Stromal cell of bone marrow (primary cell): ENCODE measurements around the gene SLBP.

ENCODE experiments used
- DNase-seq: peaks from one replicate; pipeline ENCODE4 v3.0.0-alpha.2; 2012; ENCODE audit warnings: low read depth

Gene SLBP

DNA sequence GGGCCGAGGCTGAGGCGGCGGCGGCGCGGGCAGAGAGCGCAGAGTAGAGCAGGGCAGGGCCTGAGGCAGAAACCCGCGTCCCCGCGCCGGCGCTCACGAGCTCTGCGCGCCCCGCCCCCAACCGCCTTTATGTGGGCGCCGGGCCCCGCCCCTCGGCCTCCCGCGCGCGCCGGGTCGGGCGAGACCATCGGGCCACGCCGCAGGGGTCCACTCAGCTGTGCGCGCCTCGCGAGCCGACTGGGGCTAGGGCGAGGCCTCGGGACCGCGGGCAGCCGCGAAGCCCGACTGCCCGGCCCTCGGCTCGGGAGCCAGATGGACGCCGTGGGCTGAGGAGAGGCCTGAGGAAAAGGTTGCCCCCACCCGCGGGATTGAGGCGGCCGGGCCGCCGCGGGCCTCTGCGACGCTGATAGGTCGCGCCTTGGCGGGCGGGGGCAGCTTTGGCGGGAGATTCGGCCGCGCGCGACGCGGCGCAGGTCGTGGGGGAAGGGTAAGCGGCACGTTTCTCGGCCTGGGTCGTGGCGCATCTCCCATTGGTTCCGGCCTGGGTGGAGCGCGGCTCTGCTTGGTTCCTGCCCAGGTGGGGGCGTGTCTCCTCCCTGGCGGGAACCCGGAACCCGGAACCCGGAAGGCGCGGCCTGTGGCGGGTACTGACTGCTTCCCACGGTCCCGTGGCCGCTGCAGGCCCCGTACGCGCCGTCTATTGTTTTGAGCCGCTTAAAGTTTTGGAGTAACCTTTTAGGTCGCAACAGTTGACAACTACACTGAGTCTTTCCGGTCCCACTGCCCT, at the start of gene SLBP:
Gene SLBP, minus strand, starts transcription at position 104 of the 787 bp plus-strand sequence. CDS start 131 bp downstream, outside the sequence.
- DNase-seq = peak; percentile 78

DNA sequence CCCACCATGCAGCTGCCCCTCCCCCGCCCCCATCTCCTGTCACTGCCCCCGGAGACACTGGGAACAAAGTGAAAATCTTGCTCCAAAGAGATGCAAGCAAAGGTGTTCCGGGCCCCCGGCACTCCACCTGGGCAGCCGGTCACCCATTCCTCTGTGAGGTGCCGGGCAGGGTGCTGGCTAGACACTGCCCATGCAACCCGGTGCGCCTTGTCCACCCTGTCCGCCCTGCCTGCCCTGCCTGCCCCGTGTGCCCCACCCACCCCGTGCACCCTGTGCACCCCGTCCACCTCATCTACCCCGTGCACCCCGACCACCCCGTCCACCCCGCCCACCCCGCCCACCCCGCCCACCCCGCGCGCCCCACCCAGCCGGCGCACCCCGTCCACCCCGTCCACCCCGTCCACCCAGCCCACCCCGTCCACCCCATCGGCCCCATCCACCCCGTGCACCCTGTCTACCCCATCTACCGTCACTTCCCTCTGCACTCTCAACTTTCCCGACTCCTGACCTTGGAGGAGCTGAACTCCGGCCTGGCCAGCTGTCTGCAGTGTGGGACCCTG, 49.1 kb upstream of the SLBP start:
- no peak for DNase-seq

DNA sequence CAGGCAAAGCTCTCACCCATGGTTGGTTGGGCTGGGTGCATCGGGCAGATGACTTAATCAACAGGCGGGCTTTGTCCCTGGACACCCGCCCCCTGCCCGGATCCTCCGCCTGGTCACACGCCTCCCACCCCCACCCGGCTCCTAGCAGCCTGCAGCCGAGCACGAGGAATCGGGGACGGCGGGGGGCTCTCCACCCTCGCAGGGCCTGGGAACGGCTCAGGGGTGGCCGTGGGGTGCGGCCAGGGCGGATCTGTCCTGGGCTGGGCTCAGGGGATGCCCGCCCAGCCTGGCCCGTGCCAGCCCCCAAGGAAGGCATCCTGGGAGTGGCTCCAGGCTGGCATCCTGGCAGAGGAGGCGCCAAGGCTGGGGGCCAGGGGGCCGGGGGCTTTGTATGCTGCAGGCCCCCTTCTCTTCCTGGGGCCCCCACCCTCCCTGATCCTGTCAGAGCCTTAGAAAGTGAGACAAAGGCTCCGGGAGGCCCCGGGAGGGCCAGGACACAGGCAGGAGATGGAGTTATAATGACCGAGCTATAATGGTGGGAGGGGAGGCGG, 48.5 kb upstream of the SLBP start:
- no peak for DNase-seq

DNA sequence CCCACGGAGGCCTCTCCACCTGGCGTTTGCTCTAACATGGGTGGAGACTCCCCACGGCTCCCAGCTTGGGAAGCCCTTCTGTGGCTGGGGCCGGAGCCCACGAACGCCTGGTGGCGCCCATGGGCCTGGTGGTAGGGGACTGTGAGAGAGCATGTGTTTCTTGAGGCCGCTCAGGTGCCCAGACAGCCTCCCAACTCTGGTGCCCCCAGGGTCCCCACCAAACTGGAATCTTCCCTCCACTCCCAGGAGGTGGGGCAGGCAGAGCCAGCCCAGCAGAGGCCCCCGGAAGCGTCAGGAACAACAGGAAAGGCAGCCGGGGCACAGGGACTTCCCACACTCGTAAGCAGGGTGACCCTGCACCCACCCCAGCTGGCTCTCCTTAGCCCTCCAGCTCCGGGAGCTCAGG, 47.7 kb upstream of the SLBP start:
- no peak for DNase-seq

DNA sequence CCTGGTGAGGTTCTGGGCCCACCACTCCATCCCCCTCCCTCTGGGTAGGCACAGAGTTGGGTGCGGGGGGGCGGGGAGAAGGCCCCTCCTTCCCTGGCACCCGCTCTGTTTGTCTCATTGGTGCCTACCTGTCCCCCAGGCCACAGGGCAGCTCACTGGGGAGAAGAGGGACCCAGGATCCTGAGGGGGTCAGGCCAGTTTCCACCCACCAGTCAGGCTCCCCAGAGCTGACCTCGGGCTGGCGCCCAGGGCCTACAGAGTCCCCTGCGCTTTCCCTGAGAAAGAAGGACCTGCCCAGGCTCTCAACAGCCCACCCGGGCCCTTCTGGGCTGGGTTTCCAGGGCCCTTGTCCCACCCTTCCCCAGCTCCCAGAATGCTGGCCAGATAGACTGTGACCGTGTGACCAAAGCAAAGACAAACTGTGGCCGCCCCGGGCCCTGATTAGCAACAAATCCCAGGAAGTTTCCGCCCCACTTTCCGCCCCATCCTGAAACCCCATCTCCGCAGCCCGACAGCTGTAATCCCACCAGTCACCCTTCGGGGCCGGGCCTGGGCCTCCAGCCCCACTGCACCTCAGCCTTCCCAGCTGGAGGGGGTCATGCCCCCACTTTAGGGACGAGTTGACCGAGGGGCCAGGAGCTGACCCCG, 47.2 kb upstream of the SLBP start:
- no peak for DNase-seq

DNA sequence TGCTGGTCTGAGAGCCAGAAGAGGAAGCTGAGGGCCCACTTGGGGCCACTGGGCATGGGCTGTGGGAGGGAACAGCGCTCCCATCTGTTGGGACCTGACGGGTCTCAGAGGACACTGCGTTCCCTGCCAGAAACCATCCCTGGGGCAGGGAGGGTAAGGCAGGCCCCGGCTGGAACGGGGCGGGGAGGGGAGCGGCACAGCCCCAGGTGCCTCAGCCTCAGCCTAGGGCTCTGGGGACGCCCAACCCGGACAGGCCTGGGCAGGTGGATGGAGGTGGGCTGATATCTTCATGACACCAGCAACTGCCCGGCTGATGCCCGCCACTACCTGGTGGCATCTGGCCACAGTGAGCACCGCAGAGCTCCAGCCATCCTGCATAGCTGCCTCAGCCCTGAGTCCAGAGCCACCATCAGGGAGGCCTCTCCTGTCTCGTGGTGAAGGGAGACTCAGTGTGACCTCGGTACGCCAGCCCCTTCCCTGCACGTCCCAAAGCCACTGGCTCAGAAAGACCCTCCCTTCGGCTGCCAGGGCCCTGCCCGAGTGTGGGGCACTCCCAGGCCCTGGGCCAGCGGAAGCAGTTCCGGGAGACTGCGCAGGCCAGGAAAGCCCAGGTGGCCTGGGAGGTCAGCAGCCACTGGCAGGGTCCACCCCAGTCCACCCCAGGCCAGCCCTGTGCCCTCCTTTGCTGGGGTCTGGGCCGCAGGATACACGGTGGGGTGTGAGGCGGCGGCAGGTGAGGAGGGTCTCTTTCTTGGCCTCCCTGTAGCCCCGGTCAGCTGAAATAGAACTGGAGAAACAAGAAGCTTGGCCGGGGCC, 46.4 kb upstream of the SLBP start:
- no peak for DNase-seq

DNA sequence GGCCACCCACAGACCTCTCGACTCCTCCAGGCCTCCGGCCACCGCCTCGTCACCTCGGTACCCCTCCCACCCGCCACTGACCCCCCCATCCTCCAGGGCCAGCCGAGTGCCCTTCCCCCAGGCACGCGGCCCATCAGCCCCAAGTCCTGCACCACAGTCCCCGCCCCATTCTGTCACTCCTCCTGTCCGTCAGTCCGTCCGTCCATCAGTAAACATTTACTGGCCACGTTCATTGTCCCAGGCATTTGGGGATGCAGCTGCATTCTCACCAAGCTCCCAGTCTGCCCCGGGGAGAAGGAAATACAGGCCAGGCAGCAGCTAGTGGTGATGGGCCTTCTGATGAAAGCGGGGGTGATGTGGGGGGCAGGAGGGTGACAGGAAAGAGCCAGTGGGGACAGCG, 45.7 kb upstream of the SLBP start:
- DNase-seq = no peak

DNA sequence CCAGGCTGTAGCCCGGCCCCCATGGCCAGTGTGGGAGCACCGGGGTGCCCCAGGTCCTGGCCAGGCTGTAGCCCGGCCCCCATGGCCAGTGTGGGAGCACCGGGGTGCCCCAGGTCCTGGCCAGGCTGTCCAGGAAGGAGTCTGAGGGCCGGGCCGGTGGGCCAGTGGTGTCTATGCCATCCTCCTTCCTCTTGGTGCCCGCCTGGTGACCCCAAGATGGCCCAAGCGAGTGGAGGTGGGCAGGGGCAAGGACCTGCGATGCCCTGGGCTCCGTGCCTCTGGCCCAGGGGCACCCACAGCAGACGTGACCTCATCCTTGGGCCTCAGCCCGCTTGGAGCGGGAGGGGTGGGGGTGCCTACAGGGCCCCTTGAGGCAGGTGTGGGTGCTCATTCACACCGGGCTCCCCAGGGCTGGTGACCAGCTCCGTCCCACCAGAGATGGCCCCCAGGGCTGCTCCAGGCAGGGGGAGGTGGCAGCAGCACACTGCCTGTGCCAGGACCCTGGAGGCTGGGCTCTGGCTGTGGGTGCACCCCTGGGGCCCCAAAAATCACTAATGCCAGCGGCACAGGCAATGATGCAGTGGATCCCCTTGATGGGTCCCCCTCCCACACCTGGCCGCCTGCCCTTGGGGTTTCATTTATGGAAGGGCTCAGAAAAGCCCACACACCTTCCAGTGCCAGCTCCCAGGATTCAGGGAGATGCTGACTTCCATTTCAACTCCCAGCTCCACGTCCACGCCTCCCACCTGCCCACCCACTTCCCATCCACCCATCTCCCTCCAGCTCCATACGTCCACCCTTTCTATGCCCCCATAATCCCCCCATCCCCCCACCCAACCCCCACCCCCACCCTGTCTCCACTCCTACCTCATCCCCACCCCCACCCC, 45.0 kb upstream of the SLBP start:
- DNase-seq = no peak

DNA sequence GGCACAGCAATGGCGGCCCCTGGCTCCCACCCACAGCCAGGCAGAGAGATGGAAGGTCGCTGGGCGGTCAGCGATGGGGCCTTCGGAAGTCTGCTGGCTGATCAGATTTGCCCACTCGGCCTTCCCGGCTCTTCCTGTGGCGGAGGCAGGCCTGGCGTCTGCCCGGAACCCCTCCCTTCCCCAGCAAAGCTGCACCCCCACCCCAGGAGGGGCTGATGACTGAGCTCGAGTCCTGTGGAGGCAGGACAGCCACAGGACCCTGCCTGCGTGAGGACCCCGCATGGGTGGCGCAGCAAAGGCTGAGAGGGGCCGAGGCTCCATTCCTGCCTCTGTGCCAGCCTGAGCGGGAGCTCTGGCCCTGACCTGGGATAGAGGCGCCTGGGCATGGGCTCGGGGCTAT, 44.0 kb upstream of the SLBP start:
- no peak for DNase-seq

DNA sequence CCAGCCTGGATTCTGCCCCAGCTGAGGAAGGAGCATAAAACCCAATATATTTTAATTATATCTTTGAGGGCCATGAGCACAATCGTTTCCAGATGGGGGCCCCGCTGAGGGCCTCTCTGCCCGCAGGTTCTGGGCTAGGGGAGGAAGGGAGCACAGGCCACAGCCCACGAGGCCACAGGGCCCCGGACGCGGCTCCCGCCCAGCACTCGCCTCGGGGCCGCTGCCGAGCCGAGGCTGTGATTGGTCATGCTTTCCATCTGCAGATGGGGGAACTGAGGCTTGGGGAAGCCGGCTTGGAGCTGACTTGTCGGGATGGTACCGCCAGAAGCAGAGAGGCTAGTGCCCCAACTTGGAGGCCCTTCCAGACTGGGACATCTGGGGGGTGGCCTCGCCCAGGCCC, 43.2 kb upstream of the SLBP start:
- DNase-seq = no peak

DNA sequence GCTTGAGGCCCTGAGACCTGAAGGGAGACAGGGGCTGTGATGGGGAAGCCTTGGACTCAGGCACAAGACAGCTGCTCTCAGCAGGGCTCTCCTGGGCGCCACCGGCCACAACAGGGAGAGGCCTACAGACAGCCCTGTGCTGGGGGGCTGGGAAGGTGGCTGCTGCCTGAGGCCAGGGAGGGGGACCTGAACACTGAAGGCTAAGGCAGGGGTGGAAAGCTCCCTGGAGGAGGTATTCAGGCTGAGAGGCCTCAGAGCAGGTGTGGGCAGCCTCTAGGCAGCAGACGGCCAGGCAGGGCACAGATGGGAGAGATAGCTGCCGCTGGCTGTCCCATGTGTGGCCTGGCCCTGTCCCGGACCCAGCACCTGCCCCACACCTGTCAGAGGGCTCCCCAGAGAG, 42.2 kb upstream of the SLBP start:
- no peak for DNase-seq

DNA sequence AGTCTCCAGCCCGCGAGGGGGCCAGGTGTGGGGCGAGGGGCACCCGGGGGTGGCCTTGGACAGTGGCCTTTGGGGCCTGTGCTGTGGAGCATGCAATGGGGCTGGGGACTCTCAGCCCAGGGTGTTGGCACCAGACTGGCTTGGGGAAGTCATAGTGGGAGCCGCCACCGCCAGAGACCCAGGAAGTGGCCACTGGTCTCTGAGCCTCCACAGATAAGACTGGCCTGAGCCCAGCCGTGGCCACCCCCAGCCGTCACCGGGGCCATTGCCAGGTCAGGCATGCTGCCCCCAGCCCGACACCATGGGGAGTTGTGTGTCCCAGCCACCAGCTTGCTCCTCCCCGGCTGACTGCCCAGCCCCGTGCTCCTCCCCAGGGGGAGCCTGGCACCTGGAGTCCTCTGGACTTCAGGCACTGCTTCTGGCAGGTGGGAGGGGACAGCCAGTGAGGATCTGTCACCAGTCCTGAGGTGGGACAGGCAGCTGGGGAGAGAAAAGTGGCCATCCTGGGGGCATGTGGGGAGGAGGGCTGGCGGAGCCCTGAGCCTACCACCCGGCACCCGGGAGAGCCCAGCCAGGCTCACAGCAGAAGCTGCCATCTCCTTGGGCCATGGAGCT, 41.7 kb upstream of the SLBP start:
- DNase-seq = no peak

DNA sequence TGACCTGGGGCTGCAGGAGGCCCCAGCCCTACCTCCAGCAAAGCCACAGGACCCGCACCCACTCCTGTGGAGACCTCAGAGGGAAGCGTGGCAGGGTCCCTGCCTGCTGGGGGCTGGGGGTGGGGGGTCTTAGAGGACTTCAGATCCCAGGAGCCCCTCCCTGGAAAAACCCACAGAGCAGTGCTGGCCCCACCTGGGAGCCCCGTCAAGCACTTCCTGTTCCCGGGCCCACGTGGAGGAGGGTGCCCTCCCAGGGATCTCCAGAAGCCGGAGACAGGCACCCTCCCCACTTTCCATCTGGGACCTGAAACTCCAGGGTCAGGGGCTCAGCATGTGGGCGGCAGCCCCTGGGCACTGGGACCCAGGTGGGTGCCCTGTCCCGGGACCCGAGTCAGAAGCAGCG, 41.2 kb upstream of the SLBP start:
- DNase-seq = no peak

DNA sequence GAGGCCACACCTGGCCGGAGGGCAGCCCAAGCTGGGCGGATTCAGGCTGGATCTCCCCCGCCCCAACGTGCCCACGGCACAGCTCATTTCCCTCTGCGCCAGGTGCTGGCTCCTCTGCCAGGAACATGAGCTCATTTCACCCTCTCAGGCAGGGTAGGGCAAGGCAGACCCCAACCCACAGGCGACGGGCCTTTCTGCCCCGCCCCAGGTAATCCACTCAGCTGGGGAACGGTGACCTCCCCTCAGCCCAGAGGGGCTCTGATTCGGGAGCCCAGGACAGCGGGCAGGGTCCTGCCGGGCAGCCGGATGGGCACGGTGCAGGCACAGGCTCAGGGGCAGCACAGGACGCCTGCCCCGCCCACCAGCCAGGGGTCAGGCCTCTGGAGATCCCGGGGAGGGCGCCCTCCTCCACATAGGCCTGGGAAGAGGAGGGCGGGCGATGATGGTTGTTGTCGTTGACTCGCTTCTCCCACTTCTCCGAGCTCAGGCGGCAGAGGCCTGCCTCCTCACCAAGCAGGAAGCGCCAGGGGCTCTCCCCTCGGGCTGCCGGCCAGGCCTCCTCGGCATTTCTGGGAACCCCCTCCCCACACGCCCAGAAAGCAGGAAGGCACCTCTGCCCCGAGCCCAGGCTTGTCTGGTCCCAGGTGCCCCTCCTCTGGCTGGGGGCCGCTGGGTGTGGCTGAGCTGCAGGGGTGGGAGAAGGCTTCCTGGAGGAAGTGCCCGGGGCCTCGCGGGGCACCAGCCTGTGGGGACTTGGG, 40.3 kb upstream of the SLBP start:
- DNase-seq = peak; percentile 3

DNA sequence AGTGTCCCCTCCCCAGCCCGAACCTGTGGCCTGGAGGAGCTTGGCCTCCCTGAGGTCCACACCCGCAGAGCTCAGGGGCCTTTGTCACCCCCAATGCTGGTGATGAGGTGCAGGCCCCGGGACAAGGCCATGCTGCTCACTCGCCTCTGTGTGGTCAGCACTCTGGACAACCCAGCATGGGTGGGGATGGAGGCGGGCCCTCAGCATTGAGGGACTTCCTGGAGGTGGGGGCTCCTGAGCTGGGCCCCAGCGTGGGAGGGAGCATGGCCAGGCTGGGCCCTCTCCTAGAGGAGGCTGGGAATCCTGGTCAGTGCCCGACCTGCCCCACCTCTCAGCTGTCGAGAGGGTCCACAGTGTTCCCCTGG, 39.8 kb upstream of the SLBP start:
- no peak for DNase-seq

DNA sequence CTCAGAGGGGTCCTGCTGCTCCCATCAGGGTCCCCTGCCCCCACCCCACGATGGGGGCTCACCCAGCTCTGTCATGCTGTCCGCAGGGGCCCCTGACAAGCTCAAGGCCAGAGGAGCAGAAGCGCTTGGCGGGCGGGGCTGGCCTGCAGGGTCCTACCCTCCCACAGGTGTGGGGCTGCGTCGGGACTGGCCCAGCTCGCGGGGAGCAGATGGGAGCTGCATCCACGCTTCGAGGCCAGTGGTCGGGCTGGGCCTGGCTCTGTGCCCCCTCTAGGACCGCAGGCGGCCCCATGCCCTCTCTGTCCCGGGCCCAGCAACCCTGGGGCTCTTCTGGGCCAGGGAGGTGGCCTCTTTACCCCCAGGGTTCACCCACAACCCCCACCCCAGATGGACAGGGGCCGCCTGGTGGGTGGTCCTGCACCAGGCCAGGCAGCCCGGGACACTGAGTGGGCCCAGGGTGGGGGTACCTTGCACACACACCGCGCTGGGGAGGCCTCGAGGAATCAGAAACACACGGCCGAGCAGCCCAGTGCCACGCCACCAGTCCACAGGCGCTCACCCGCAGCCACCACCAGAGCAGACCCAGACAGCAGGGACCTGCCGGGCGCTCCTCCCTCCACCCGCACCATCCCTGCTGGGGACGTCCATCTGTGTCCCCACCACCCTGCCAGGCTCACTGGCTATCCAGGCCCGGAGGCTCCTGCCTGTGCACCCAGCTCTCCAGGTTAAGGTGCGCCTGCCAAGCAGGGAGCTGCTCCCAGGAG, 39.2 kb upstream of the SLBP start:
- DNase-seq = no peak

DNA sequence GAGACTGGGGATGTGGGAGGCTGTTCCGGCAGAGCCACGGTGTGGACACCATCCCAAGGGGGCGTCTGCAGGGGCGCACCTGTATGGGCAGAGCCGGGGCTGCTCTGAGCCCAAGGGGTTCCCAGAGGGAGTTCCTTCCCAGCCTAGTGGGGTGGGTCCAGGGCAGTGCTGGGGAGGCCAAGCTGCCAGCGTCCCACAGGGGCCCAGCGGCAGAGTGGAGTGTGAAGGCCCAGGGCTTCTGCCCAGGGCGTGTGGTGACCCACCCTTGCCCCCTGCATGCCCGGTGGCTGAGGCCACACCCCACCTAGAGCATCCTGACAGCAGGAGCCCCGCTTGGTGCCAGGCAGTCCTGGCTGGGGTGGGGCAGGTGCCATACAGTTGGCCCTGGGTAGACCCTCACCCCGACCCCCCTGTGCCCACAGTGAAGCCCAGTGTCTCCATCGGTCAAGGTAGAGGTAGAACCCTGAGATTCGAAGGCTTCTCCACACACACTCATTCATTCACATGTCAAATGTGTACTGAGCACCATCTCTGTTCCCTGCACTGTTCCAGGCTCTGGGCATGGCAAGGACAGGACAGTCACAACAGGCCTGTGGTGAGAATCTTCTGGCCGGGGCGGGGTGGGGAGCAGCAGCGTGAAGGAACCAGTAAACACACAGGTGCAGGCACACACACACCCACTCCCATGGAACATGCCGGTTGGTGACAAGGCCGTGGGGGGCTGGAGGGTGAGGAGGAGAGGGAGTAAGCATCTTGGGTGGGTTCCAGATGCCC, 38.4 kb upstream of the SLBP start:
- DNase-seq = no peak

DNA sequence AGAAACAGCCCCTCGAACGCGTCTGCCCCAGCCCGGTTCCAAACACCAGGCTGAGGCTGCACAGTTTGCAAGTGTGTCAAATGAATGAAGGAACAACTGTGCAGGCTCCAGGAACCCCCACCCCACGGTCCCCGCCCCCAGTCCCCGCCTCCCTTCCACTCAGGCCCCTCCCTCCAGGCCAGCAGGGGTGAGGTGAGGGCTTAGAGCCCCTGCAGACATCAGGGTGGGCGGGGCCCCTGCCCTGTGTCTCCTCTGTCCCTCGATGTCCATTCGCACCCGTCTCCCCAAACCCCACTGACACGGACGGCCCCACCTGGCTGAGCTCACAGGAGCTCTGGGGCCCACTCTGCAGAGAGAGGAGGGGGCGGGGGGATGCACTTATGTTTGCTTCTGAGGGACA, 37.7 kb upstream of the SLBP start:
- no peak for DNase-seq

DNA sequence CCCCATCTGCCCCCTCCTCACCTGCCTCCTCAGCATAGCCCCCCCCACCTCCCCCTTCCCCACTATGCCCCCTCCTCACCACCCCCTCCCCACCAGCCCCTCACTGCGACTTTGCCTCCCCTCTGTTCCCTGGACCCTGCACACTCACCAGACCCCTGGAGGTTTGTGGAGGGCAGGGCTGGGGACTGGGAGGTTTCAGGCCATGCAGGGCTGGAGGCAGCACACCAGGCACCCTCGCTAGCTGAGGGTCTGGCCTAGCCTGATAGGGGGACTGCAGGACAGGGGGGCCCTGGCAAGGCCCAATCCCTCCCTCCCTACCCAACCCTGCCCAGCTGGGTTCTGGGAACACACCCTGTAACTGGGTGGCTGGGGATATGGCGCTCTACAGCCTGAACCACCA, 37.3 kb upstream of the SLBP start:
- no peak for DNase-seq
